HL-60 (cell line): Measurements from ENCODE around the gene DZIP3.

Experiments used
- GABPA ChIP-seq: IDR thresholded peaks from 2 replicates; pipeline ENCODE4 v1.6.1; 2012; ENCODE audit warnings: low read depth
- POLR2AphosphoS5 ChIP-seq: IDR thresholded peaks from 2 replicates; pipeline ENCODE4 v1.6.1; 2012; ENCODE audit warnings: low read depth
- SPI1 ChIP-seq: IDR thresholded peaks from 2 replicates; pipeline ENCODE4 v1.6.1; 2012; ENCODE audit warnings: low read depth, mild to moderate bottlenecking, borderline replicate concordance
- TF ChIP-seq, protein P1 (sequence below): IDR thresholded peaks from one replicate; pipeline ENCODE4 v1.5.1; 2011; ENCODE audit warnings: low read length, control low read depth, inconsistent platforms; ENCODE audit not compliant: insufficient read depth
- TF ChIP-seq, protein P2 (sequence below): IDR thresholded peaks from 2 replicates; pipeline ENCODE4 v1.6.1; 2012; ENCODE audit warnings: low read depth; ENCODE audit not compliant: insufficient replicate concordance

DNA sequence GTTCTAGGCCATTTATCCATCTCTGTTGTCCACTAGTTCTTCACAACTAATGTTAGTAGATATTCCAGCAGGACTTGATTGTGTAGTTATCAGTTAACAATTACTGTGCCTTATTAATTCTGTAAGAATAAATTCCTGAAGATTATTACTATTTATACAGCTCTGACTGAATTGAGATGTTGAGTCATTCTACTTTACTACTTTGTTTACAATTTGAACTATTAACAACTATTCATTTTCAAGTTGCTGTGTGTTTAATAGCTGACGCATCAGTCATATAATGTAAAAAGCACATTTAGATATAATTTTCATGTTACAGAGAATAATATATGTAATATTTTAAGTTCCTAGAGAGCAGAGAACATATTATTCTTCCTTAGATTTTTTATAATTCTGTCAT lies 21.1 kb downstream of the DZIP3 start:
- TF ChIP-seq, protein P1, sequence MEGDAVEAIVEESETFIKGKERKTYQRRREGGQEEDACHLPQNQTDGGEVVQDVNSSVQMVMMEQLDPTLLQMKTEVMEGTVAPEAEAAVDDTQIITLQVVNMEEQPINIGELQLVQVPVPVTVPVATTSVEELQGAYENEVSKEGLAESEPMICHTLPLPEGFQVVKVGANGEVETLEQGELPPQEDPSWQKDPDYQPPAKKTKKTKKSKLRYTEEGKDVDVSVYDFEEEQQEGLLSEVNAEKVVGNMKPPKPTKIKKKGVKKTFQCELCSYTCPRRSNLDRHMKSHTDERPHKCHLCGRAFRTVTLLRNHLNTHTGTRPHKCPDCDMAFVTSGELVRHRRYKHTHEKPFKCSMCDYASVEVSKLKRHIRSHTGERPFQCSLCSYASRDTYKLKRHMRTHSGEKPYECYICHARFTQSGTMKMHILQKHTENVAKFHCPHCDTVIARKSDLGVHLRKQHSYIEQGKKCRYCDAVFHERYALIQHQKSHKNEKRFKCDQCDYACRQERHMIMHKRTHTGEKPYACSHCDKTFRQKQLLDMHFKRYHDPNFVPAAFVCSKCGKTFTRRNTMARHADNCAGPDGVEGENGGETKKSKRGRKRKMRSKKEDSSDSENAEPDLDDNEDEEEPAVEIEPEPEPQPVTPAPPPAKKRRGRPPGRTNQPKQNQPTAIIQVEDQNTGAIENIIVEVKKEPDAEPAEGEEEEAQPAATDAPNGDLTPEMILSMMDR, result no peak
- TF ChIP-seq GABPA (no peak), SPI1 (no peak), POLR2AphosphoS5 (no peak)
- TF ChIP-seq, protein P2, sequence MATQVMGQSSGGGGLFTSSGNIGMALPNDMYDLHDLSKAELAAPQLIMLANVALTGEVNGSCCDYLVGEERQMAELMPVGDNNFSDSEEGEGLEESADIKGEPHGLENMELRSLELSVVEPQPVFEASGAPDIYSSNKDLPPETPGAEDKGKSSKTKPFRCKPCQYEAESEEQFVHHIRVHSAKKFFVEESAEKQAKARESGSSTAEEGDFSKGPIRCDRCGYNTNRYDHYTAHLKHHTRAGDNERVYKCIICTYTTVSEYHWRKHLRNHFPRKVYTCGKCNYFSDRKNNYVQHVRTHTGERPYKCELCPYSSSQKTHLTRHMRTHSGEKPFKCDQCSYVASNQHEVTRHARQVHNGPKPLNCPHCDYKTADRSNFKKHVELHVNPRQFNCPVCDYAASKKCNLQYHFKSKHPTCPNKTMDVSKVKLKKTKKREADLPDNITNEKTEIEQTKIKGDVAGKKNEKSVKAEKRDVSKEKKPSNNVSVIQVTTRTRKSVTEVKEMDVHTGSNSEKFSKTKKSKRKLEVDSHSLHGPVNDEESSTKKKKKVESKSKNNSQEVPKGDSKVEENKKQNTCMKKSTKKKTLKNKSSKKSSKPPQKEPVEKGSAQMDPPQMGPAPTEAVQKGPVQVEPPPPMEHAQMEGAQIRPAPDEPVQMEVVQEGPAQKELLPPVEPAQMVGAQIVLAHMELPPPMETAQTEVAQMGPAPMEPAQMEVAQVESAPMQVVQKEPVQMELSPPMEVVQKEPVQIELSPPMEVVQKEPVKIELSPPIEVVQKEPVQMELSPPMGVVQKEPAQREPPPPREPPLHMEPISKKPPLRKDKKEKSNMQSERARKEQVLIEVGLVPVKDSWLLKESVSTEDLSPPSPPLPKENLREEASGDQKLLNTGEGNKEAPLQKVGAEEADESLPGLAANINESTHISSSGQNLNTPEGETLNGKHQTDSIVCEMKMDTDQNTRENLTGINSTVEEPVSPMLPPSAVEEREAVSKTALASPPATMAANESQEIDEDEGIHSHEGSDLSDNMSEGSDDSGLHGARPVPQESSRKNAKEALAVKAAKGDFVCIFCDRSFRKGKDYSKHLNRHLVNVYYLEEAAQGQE, result no peak
